SK-N-SH (cell line): ENCODE data around the gene CUX1. TPM values are rescaled to one million over a fixed set of nuclear protein-coding genes. Genes with fewer than 3 reads are reported as not detected.

Source experiments
- CTCF ChIA-PET: fragments of 300-600, 350-600 bp; formaldehyde crosslinking; extraction: SDS; loops from one replicate; lab custom pipeline; 2021; lab: Yijun Ruan, JAX
- POLR2A ChIA-PET: fragments of 350-600 bp; sonication (Branson Sonifier 250); formaldehyde crosslinking; extraction: SDS; loops from one replicate; lab custom pipeline; 2020; ENCODE audit warnings: antibody characterized with exemption, inconsistent platforms; lab: Yijun Ruan, JAX
- DNase-seq: peaks from one replicate; pipeline ENCODE4 v3.0.0; 2012
- H2AFZ ChIP-seq: fragments of 200-600 bp; sonication (generic); 2 replicates; pipeline ENCODE4 v1.8.1; 2016; ENCODE audit warnings: antibody characterized with exemption, mild to moderate bottlenecking, low read depth
- H3F3A ChIP-seq: fragments of 200-600 bp; sonication (generic); replicated peaks from 2 replicates; pipeline ENCODE3; 2016; ENCODE audit warnings: antibody characterized with exemption, mild to moderate bottlenecking; ENCODE audit not compliant: insufficient read depth
- H3K27ac ChIP-seq, 2 experiments: fragments of 200-500 bp in 1 of 2; fragments of 200-600 bp in 1 of 2; sonication (Bioruptor generic) in 1 of 2; sonication (generic), shearing (Covaris generic) in 1 of 2; 2 replicates each; pipeline versions ENCODE4 v1.5.1 to v1.6.1; 2014 to 2016; ENCODE audit warnings: low read depth in 2 of 2, inconsistent platforms in 1 of 2, low read length in 1 of 2, mild to moderate bottlenecking in 1 of 2, mixed read lengths in 1 of 2
- H3K27me3 ChIP-seq: fragments of 200-600 bp; sonication (generic), shearing (Covaris generic); 2 replicates; pipeline ENCODE4 v1.6.1; 2016; ENCODE audit warnings: mixed run types; ENCODE audit not compliant: insufficient read depth
- H3K36me3 ChIP-seq, 2 experiments: fragments of 200-500 bp in 1 of 2; fragments of 200-600 bp in 1 of 2; sonication (Bioruptor generic) in 1 of 2; sonication (generic) in 1 of 2; replicated peaks in 1 of 2; 2 replicates each; pipeline versions ENCODE3 to v1.5.1; 2014 to 2016; ENCODE audit warnings: low read length in 1 of 2, mild to moderate bottlenecking in 1 of 2; ENCODE audit not compliant: insufficient read depth in 2 of 2, control insufficient read depth in 1 of 2
- H3K4me1 ChIP-seq, 2 experiments: fragments of 200-500 bp in 1 of 2; fragments of 200-600 bp in 1 of 2; sonication (Bioruptor generic) in 1 of 2; sonication (generic), shearing (Covaris generic) in 1 of 2; 2 replicates each; pipeline versions ENCODE4 v1.5.1 to v1.6.1; 2014 to 2016; ENCODE audit warnings: low read depth in 1 of 2, low read length in 1 of 2, mixed run types in 1 of 2; ENCODE audit not compliant: insufficient read depth in 2 of 2, control insufficient read depth in 1 of 2
- H3K4me2 ChIP-seq: fragments of 200-600 bp; sonication (generic), shearing (Covaris generic); 2 replicates; pipeline ENCODE4 v1.6.1; 2017; ENCODE audit warnings: mixed run types
- H3K4me3 ChIP-seq, 2 experiments: fragments of 200-500 bp in 1 of 2; fragments of 200-600 bp in 1 of 2; sonication (Bioruptor generic) in 1 of 2; sonication (generic), shearing (Covaris generic) in 1 of 2; 2 replicates each; pipeline versions ENCODE4 v1.5.1 to v1.8.1; 2014 to 2016; ENCODE audit warnings: low read depth in 2 of 2, inconsistent platforms in 1 of 2, low read length in 1 of 2, mild to moderate bottlenecking in 1 of 2, mixed read lengths in 1 of 2, moderate library complexity in 1 of 2
- H3K79me2 ChIP-seq: fragments of 200-600 bp; sonication (generic); 2 replicates; pipeline ENCODE4 v1.8.1; 2017; ENCODE audit warnings: mild to moderate bottlenecking; ENCODE audit not compliant: insufficient read depth
- H3K9ac ChIP-seq: fragments of 200-600 bp; sonication (generic); 2 replicates; pipeline ENCODE4 v1.6.1; 2017; ENCODE audit warnings: mixed run types
- H3K9me2 ChIP-seq: fragments of 200-600 bp; sonication (generic); 2 replicates; pipeline ENCODE4 v1.6.1; 2017; ENCODE audit warnings: mixed run types
- H3K9me3 ChIP-seq: fragments of 200-600 bp; sonication (generic); 2 replicates; pipeline ENCODE4 v1.6.1; 2017; ENCODE audit warnings: mixed run types, mild to moderate bottlenecking, moderate library complexity
- H4K20me1 ChIP-seq: fragments of 200-600 bp; sonication (generic); 2 replicates; pipeline ENCODE4 v1.6.1; 2017; ENCODE audit warnings: mild to moderate bottlenecking, mixed run types; ENCODE audit not compliant: insufficient read depth
- MAX ChIP-seq: IDR thresholded peaks from 2 replicates; pipeline ENCODE4 v1.4.0; 2012; ENCODE audit warnings: low read depth
- MXI1 ChIP-seq: IDR thresholded peaks from 2 replicates; pipeline ENCODE4 v1.6.1; 2012; ENCODE audit warnings: mild to moderate bottlenecking, low read depth, low read length, improper control_type of control experiment
- PBX3 ChIP-seq: IDR thresholded peaks from 2 replicates; pipeline ENCODE4; 2012
- POLR2AphosphoS5 ChIP-seq: IDR thresholded peaks from 2 replicates; pipeline ENCODE4 v1.6.1; 2012; ENCODE audit warnings: low read depth, low read length
- RCOR1 ChIP-seq: fragments of 150-350 bp; IDR thresholded peaks from 2 replicates; pipeline ENCODE4 v1.6.1; 2017; ENCODE audit warnings: antibody characterized with exemption, low read length
- RXRA ChIP-seq: IDR thresholded peaks from 2 replicates; pipeline ENCODE4 v1.4.0; 2012; ENCODE audit warnings: low read depth, mild to moderate bottlenecking, borderline replicate concordance
- SMC3 ChIP-seq: IDR thresholded peaks from 2 replicates; pipeline ENCODE4 v1.6.1; 2012; ENCODE audit warnings: low read depth, low read length, improper control_type of control experiment
- TAF1 ChIP-seq: IDR thresholded peaks from 2 replicates; pipeline ENCODE4 v1.6.1; 2012; ENCODE audit warnings: low read depth, mild to moderate bottlenecking, low read length, moderate library complexity, borderline replicate concordance
- TCF12 ChIP-seq: IDR thresholded peaks from 2 replicates; pipeline ENCODE4 v1.4.0; 2012
- USF1 ChIP-seq: IDR thresholded peaks from 2 replicates; pipeline ENCODE4 v1.4.0; 2012; ENCODE audit warnings: low read depth, borderline replicate concordance
- USF2 ChIP-seq: fragments of 150-350 bp; IDR thresholded peaks from 2 replicates; pipeline ENCODE4 v1.6.1; 2017; ENCODE audit warnings: antibody characterized with exemption, low read length, low read depth, borderline replicate concordance
- YY1 ChIP-seq: IDR thresholded peaks from 2 replicates; pipeline ENCODE4 v1.4.0; 2012; ENCODE audit warnings: low read depth, mild to moderate bottlenecking
- WGBS: methylation state at CpG from one replicate; pipeline ENCODE4 v1.1.6; 2017; ENCODE audit warnings: low lambda C conversion rate; 5-methylcytosine and 5-hydroxymethylcytosine counted together
- polyA plus RNA-seq, 3 experiments: library from polyadenylated mRNA; depleted of rRNA; stranded (reverse); fragments of >200 nt; gene quantifications; 2 replicates each; pipeline ENCODE4 v1.2.3, GENCODE V29; 2012

Gene CUX1
- polyA plus RNA-seq, 1 of the 3 experiments (the other 2 are of a cell fraction) = 68.6 TPM

- TF ChIP-seq RCOR1 = no peak
- TF ChIP-seq PBX3 = no peak
- no peak for TF ChIP-seq USF2
- TF ChIP-seq MAX = no peak
- TF ChIP-seq YY1 = no peak
- TF ChIP-seq POLR2AphosphoS5 = no peak
- no peak for TF ChIP-seq TCF12
- no peak for TF ChIP-seq SMC3
- no peak for TF ChIP-seq TAF1
- TF ChIP-seq USF1 = no peak
- TF ChIP-seq RXRA = no peak
- TF ChIP-seq, all 33 proteins: peak for 0
- ChIA-PET POLR2A (no interaction called here), CTCF (no interaction called here)
- Histone ChIP-seq H3K9me3 (no peaks in the 10 kb centered on the region), H3K9ac (no peak overlapping the region), H2AFZ (no peak overlapping the region), H3K9me2 (no peaks in the 10 kb centered on the region), H4K20me1 (no peaks in the 10 kb centered on the region; the same call in 1 of the 2 replicates), H3K4me1 (peaks cover 0 to 16% of the 10 kb centered on the region in 2 experiments; a peak in 1 of 4 replicates), H3F3A (no peaks in the 10 kb centered on the region), H3K4me2 (no peak overlapping the region), H3K4me3 (no peak overlapping the region), H3K36me3 (no peaks in the 10 kb centered on the region), H3K79me2 (peaks cover 34% of the 10 kb centered on the region), H3K27me3 (no peaks in the 10 kb centered on the region), H3K27ac (no peak overlapping the region)
- DNase-seq = no peak
- 96% methylated on average over 8 of the region's 8 CpGs for WGBS
These were observed 175.9 kb downstream of the CUX1 start for GRCh38 chr7:101993311-101993710.

GRCh38 chr7:101995121-101995520 is 177.7 kb downstream of the CUX1 start:
- H3K9ac ChIP-seq = no peak overlapping the region
- DNase-seq = no peak
- no peaks in the 10 kb centered on the region for H3F3A ChIP-seq
- no peak overlapping the region for H2AFZ ChIP-seq
- H3K79me2 ChIP-seq = peaks cover 30% of the 10 kb centered on the region
- no peak overlapping the region for H3K4me3 ChIP-seq
- no peak overlapping the region for H3K4me2 ChIP-seq
- no peaks in the 10 kb centered on the region for H3K36me3 ChIP-seq
- CTCF ChIA-PET = no interaction called here
- 94% methylated on average over 5 of the region's 5 CpGs for WGBS
- H3K27me3 ChIP-seq = no peaks in the 10 kb centered on the region
- H3K9me3 ChIP-seq = no peaks in the 10 kb centered on the region
- H3K9me2 ChIP-seq = no peaks in the 10 kb centered on the region
- no peak overlapping the region for H3K27ac ChIP-seq
- peaks cover 0 to 30% of the 10 kb centered on the region in 2 experiments; a peak in 1 of 4 replicates for H3K4me1 ChIP-seq
- no peak for TF ChIP-seq MXI1
- TF ChIP-seq, all 33 proteins: peak for 0
- POLR2A ChIA-PET = no interaction called here
- H4K20me1 ChIP-seq = no peaks in the 10 kb centered on the region; the same call in 1 of the 2 replicates
